Measurements from ENCODE around the gene CCDC13.

- no peak for TF ChIP-seq CTCF (conservative IDR thresholded peaks at IDR 0.05)
- no peak for TF ChIP-seq EZH2 (IDR thresholded peaks at IDR 0.05; ENCODE audit: low read depth)
These were observed 21.4 kb downstream of the CCDC13 start for GRCh38 chr3:42751609-42752008.
